ENCODE results near the gene ATRN. TPM values are rescaled to one million over a fixed set of nuclear protein-coding genes. Genes with fewer than 3 reads are reported as not detected.

ATRN gene
- total and polyA plus RNA-seq, 2 donors (not counting 3 experiments of a cell fraction or from before 2014, with no cell fraction given): 32.3 to 33.1 TPM

DNA sequence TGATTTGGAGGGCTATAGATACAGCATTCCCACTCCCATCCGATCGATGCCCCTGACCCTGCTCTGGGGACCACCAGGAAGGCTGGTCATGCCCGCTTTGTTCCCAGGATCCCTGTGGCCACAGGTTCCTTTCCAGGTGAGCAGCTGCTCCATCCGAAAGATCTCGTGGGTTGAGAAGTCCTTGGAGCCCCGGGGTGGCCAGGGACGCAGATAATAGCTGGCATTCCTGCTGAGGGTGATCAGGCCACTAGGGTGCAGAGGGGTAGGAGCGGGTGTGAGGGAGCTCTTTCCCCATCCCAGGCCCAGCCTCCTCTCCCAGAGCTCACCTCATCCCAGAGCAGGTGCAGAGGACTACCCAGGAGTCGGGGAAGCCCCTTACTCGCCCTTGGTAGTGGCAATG is 203.6 kb downstream of the ATRN start:
- Histone ChIP-seq H2AFZ (ENCODE audit: low read depth, low read length) (no peak overlapping the region), H3K9me3 (replicated peaks; ENCODE audit: control insufficient read depth, insufficient read depth, low read length) (no peaks in the 10 kb centered on the region), H3K9ac (replicated peaks; ENCODE audit: extremely low read depth, insufficient read depth, low read length) (no peak overlapping the region), H3K9me1 (replicated peaks; ENCODE audit: control insufficient read depth, extremely low read depth, insufficient read depth, low read length) (no peaks in the 10 kb centered on the region), H3K4me1 (ENCODE audit: control insufficient read depth, extremely low read depth, insufficient read depth, low read length) (no peaks in the 10 kb centered on the region), H4K20me1 (replicated peaks; ENCODE audit: control insufficient read depth, extremely low read depth, insufficient read depth, low read length) (no peaks in the 10 kb centered on the region), H3K27ac (ENCODE audit: insufficient read depth, low read depth, low read length) (no peak overlapping the region), H3K4me3 (replicated peaks in 1 of 3; ENCODE audit: insufficient read depth in 1 of 3, low read depth in 1 of 3, low read length in 3 of 3) (no peak overlapping the region), H3K36me3 (ENCODE audit: control insufficient read depth in 2 of 2, extremely low read depth in 1 of 2, insufficient read depth in 2 of 2, low read length in 2 of 2) (no peaks in the 10 kb centered on the region), H3K27me3 (ENCODE audit: control insufficient read depth in 2 of 2, insufficient read depth in 2 of 2, low read length in 2 of 2) (peaks cover 30 to 39% of the 10 kb centered on the region in 2 experiments), H3K4me2 (ENCODE audit: insufficient read depth, low read length) (no peak overlapping the region), H3K79me2 (ENCODE audit: control insufficient read depth, insufficient read depth, low read length) (no peaks in the 10 kb centered on the region)
- DNase-seq (ENCODE audit: low read depth, low spot score): no peak
- no TSS peak for BruUV-seq (replicated peaks)
- POLR2A ChIA-PET: interaction anchor here (0.5 kb wide), 1 partner anchor 92 kb away, joined by 4 read pairs; no protein-coding TSS in a partner anchor
- TF ChIP-seq MYC (IDR thresholded peaks at IDR 0.05; ENCODE audit: low read depth, low read length): no peak
- TF ChIP-seq, protein P1, sequence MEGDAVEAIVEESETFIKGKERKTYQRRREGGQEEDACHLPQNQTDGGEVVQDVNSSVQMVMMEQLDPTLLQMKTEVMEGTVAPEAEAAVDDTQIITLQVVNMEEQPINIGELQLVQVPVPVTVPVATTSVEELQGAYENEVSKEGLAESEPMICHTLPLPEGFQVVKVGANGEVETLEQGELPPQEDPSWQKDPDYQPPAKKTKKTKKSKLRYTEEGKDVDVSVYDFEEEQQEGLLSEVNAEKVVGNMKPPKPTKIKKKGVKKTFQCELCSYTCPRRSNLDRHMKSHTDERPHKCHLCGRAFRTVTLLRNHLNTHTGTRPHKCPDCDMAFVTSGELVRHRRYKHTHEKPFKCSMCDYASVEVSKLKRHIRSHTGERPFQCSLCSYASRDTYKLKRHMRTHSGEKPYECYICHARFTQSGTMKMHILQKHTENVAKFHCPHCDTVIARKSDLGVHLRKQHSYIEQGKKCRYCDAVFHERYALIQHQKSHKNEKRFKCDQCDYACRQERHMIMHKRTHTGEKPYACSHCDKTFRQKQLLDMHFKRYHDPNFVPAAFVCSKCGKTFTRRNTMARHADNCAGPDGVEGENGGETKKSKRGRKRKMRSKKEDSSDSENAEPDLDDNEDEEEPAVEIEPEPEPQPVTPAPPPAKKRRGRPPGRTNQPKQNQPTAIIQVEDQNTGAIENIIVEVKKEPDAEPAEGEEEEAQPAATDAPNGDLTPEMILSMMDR (IDR thresholded peaks at IDR 0.05; ENCODE audit: extremely low read depth in 1 of 2, insufficient read depth in 1 of 2, low read depth in 1 of 2, low read length in 2 of 2): no peak
- TF ChIP-seq FOS (IDR thresholded peaks at IDR 0.05; ENCODE audit: borderline replicate concordance, insufficient read depth, low read length): no peak
- TF ChIP-seq POLR2AphosphoS5 (IDR thresholded peaks at IDR 0.05; ENCODE audit: insufficient read depth, low read depth, low read length): no peak
- no peak for TF ChIP-seq EZH2 (IDR thresholded peaks at IDR 0.05; ENCODE audit: borderline replicate concordance, low read depth, low read length, severe bottlenecking)
- TF ChIP-seq GATA2 (IDR thresholded peaks at IDR 0.05; ENCODE audit: insufficient read depth, insufficient read length, low read depth, low read length): no peak
- TF ChIP-seq POLR2A (IDR thresholded peaks at IDR 0.05; ENCODE audit: low read depth, low read length): no peak
- no peak for TF ChIP-seq JUN (IDR thresholded peaks at IDR 0.05; ENCODE audit: borderline replicate concordance, insufficient read depth, insufficient read length, low read depth)
- TF ChIP-seq, protein P2, sequence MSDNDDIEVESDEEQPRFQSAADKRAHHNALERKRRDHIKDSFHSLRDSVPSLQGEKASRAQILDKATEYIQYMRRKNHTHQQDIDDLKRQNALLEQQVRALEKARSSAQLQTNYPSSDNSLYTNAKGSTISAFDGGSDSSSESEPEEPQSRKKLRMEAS (IDR thresholded peaks at IDR 0.05; ENCODE audit: insufficient read depth, insufficient read length): no peak
- FAIRE-seq: no peak
- dilution Hi-C loops (cut with MboI; ENCODE audit: extremely low pct_ligation_motif_present, low sequenced_read_pairs): no loop called here
- CTCF ChIA-PET: interaction anchor here (0.9 to 2.2 kb wide), 5 partner anchors 8 to 112 kb away, joined by 3 to 35 read pairs (median 3); no protein-coding TSS in a partner anchor
- intact Hi-C loops (cut with micrococcal nuclease): no loop called here
